NCI-H524 treated with DMSO at 0.1 percent for 48 hours (cell line): ENCODE results near the gene TRIM3.
"Not testable (repeated sequence)": the region's sequence is repeated elsewhere in the genome, so short reads cannot be mapped to it uniquely, and the experiment has no call there.

Experiments used
- DNase-seq: peaks from one replicate; lab custom pipeline; 2025; lab: John Stamatoyannopoulos, UW

Gene TRIM3

GRCh38 chr11:6473451-6474412, at the start of gene TRIM3:
TRIM3 (minus strand) TSS chr11:6473941; CDS start chr11:6465695, 8,246 bp downstream.
- DNase-seq: peak; percentile 42

- DNase-seq: no peak
Measured at GRCh38 chr11:6523253-6523652, 49.5 kb upstream of the TRIM3 start.

GRCh38 chr11:6521946-6522345, 48.2 kb upstream of the TRIM3 start:
- not testable (repeated sequence) for DNase-seq

GRCh38 chr11:6520265-6520664, 46.5 kb upstream of the TRIM3 start:
- no peak for DNase-seq

GRCh38 chr11:6516865-6517264, 43.1 kb upstream of the TRIM3 start:
- DNase-seq: no peak

- DNase-seq: no peak
Measured at GRCh38 chr11:6505577-6506240, 32.0 kb upstream of the TRIM3 start.

GRCh38 chr11:6504166-6504565, 30.4 kb upstream of the TRIM3 start:
- DNase-seq: no peak

GRCh38 chr11:6502382-6502781, 28.6 kb upstream of the TRIM3 start:
- no peak for DNase-seq

- DNase-seq: no peak
Measured at GRCh38 chr11:6498544-6498943, 24.8 kb upstream of the TRIM3 start.

GRCh38 chr11:6498121-6498520, 24.4 kb upstream of the TRIM3 start:
- DNase-seq: no peak

- DNase-seq: no peak
Measured at GRCh38 chr11:6497069-6497839, 23.5 kb upstream of the TRIM3 start, which contains the start of gene DNHD1. DNHD1 (plus strand) TSS chr11:6497280; CDS start chr11:6498216, 936 bp downstream.

- DNase-seq: no peak
Measured at GRCh38 chr11:6489306-6489705, 15.6 kb upstream of the TRIM3 start.

- DNase-seq: no peak
Measured at GRCh38 chr11:6488821-6489220, 15.1 kb upstream of the TRIM3 start.

- DNase-seq: no peak
Measured at GRCh38 chr11:6488342-6488741, 14.6 kb upstream of the TRIM3 start.

- no peak for DNase-seq
Measured at GRCh38 chr11:6486938-6487337, 13.2 kb upstream of the TRIM3 start.

GRCh38 chr11:6486256-6486655, 12.5 kb upstream of the TRIM3 start:
- DNase-seq: no peak

GRCh38 chr11:6485661-6486060, 11.9 kb upstream of the TRIM3 start:
- DNase-seq: no peak

GRCh38 chr11:6483015-6483414, 9.3 kb upstream of the TRIM3 start:
- no peak for DNase-seq

GRCh38 chr11:6482441-6482840, 8.7 kb upstream of the TRIM3 start:
- no peak for DNase-seq

GRCh38 chr11:6481924-6482275, 8.2 kb upstream of the TRIM3 start:
- DNase-seq: no peak

GRCh38 chr11:6481012-6481923, 7.5 kb upstream of the TRIM3 start, which contains the start of the genes ARFIP2 and TIMM10B:
ARFIP2 (minus strand) TSS chr11:6481331; CDS start chr11:6480421, 910 bp downstream.
TIMM10B (plus strand) TSS chr11:6481501; CDS start chr11:6481517, 16 bp downstream.
- DNase-seq: peak; percentile 78
